Liver (tissue), 3 donors: ENCODE data around the gene USP2.
"Not testable (repeated sequence)": the region's sequence is repeated elsewhere in the genome, so short reads cannot be mapped to it uniquely, and the experiment has no call there.

Source experiments
- FOXA1 ChIP-seq: IDR thresholded peaks from 2 replicates; pipeline ENCODE4 v1.6.1; 2016; ENCODE audit warnings: antibody characterized with exemption
- GABPA ChIP-seq, 2 donors: IDR thresholded peaks in 1 of 2; conservative IDR thresholded peaks in 1 of 2; 2 replicates each; pipeline ENCODE4 v1.6.1; 2016; ENCODE audit warnings: antibody characterized with exemption in 2 of 2, mild to moderate bottlenecking in 1 of 2, moderate library complexity in 1 of 2
- JUND ChIP-seq, 2 donors: IDR thresholded peaks; 2 replicates each; pipeline ENCODE4 v1.6.1; 2016; ENCODE audit warnings: antibody characterized with exemption in 2 of 2
- RAD21 ChIP-seq, 2 donors: IDR thresholded peaks; 2 replicates each; pipeline ENCODE4 v1.6.1; 2016; ENCODE audit warnings: antibody characterized with exemption in 2 of 2, mild to moderate bottlenecking in 2 of 2
- SP1 ChIP-seq: IDR thresholded peaks from 2 replicates; pipeline ENCODE4 v1.6.1; 2018; ENCODE audit warnings: antibody characterized with exemption, mild to moderate bottlenecking
- TAF1 ChIP-seq: conservative IDR thresholded peaks from 2 replicates; pipeline ENCODE4 v1.6.1; 2016; ENCODE audit warnings: antibody characterized with exemption, mild to moderate bottlenecking
- YY1 ChIP-seq: IDR thresholded peaks from 2 replicates; pipeline ENCODE4 v1.6.1; 2016; ENCODE audit warnings: antibody characterized with exemption, mild to moderate bottlenecking
- TF ChIP-seq, protein P1 (sequence below): fragments of 150-350 bp; IDR thresholded peaks from 2 replicates; pipeline ENCODE4 v1.5.1; 2017; ENCODE audit warnings: improper control_type of control experiment, low read depth, low read length; ENCODE audit not compliant: missing input control
- TF ChIP-seq, protein P2 (sequence below): IDR thresholded peaks from 2 replicates; pipeline ENCODE4 v1.6.1; 2016; ENCODE audit warnings: antibody characterized with exemption
- TF ChIP-seq, protein P3 (sequence below): IDR thresholded peaks from 2 replicates; pipeline ENCODE4 v1.6.1; 2016; ENCODE audit warnings: antibody characterized with exemption, mild to moderate bottlenecking
- TF ChIP-seq, protein P4 (sequence below): IDR thresholded peaks from 2 replicates; pipeline ENCODE4 v1.6.1; 2016; ENCODE audit warnings: antibody characterized with exemption
- donor health status: healthy.
- donor health status: healthy.

DNA sequence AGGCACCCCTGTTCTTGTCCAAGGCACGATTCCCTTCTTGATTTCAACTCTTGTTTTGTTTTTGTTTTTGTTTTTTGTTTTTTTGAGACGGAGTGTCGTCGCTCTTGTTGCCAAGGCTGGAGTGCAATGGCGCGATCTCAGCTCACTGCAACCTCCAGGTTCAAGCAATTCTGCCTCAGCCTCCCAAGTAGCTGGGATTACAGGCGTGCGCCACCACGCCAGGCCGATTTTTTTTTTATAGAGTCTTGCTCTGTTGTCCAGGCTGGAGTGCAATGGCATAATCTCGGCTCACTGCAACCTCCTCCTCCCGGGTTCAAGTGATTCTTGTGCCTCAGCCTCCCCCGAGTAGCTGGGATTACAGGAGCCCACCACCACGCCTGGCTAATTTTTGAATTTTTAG is 1.0 kb upstream of the USP2 start:
- not testable (repeated sequence) for TF ChIP-seq TAF1; GABPA (IDR thresholded peaks at IDR 0.05 in 1 of 2, conservative IDR thresholded peaks at IDR 0.05 in 1 of 2); JUND (IDR thresholded peaks at IDR 0.05); RAD21 (IDR thresholded peaks at IDR 0.05); FOXA1; YY1; SP1
- TF ChIP-seq, protein P1, sequence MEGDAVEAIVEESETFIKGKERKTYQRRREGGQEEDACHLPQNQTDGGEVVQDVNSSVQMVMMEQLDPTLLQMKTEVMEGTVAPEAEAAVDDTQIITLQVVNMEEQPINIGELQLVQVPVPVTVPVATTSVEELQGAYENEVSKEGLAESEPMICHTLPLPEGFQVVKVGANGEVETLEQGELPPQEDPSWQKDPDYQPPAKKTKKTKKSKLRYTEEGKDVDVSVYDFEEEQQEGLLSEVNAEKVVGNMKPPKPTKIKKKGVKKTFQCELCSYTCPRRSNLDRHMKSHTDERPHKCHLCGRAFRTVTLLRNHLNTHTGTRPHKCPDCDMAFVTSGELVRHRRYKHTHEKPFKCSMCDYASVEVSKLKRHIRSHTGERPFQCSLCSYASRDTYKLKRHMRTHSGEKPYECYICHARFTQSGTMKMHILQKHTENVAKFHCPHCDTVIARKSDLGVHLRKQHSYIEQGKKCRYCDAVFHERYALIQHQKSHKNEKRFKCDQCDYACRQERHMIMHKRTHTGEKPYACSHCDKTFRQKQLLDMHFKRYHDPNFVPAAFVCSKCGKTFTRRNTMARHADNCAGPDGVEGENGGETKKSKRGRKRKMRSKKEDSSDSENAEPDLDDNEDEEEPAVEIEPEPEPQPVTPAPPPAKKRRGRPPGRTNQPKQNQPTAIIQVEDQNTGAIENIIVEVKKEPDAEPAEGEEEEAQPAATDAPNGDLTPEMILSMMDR: not testable (repeated sequence)
- TF ChIP-seq, protein P2, sequence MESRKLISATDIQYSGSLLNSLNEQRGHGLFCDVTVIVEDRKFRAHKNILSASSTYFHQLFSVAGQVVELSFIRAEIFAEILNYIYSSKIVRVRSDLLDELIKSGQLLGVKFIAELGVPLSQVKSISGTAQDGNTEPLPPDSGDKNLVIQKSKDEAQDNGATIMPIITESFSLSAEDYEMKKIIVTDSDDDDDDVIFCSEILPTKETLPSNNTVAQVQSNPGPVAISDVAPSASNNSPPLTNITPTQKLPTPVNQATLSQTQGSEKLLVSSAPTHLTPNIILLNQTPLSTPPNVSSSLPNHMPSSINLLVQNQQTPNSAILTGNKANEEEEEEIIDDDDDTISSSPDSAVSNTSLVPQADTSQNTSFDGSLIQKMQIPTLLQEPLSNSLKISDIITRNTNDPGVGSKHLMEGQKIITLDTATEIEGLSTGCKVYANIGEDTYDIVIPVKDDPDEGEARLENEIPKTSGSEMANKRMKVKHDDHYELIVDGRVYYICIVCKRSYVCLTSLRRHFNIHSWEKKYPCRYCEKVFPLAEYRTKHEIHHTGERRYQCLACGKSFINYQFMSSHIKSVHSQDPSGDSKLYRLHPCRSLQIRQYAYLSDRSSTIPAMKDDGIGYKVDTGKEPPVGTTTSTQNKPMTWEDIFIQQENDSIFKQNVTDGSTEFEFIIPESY: not testable (repeated sequence)
- TF ChIP-seq, protein P3, sequence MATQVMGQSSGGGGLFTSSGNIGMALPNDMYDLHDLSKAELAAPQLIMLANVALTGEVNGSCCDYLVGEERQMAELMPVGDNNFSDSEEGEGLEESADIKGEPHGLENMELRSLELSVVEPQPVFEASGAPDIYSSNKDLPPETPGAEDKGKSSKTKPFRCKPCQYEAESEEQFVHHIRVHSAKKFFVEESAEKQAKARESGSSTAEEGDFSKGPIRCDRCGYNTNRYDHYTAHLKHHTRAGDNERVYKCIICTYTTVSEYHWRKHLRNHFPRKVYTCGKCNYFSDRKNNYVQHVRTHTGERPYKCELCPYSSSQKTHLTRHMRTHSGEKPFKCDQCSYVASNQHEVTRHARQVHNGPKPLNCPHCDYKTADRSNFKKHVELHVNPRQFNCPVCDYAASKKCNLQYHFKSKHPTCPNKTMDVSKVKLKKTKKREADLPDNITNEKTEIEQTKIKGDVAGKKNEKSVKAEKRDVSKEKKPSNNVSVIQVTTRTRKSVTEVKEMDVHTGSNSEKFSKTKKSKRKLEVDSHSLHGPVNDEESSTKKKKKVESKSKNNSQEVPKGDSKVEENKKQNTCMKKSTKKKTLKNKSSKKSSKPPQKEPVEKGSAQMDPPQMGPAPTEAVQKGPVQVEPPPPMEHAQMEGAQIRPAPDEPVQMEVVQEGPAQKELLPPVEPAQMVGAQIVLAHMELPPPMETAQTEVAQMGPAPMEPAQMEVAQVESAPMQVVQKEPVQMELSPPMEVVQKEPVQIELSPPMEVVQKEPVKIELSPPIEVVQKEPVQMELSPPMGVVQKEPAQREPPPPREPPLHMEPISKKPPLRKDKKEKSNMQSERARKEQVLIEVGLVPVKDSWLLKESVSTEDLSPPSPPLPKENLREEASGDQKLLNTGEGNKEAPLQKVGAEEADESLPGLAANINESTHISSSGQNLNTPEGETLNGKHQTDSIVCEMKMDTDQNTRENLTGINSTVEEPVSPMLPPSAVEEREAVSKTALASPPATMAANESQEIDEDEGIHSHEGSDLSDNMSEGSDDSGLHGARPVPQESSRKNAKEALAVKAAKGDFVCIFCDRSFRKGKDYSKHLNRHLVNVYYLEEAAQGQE: not testable (repeated sequence)
- TF ChIP-seq, protein P4, sequence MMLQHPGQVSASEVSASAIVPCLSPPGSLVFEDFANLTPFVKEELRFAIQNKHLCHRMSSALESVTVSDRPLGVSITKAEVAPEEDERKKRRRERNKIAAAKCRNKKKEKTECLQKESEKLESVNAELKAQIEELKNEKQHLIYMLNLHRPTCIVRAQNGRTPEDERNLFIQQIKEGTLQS: not testable (repeated sequence)
